HFFc6 (cell line): Measurements from ENCODE around the gene ABCD3. TPM values are rescaled to one million over a fixed set of nuclear protein-coding genes. Genes with fewer than 3 reads are reported as not detected.
"Not testable (repeated sequence)": the region's sequence is repeated elsewhere in the genome, so short reads cannot be mapped to it uniquely, and the experiment has no call there.

Experiments used
- DNase-seq: peaks from one replicate; pipeline ENCODE4 v3.0.0-alpha.2; 2018
- H3K27ac Mint-ChIP-seq: 2 replicates; pipeline ENCODE4 v1.8.0; 2020; ENCODE audit warnings: mild to moderate bottlenecking, mixed read lengths
- H3K27me3 Mint-ChIP-seq: 2 replicates; pipeline ENCODE4 v1.8.0; 2021; ENCODE audit warnings: mild to moderate bottlenecking, moderate library complexity, mixed read lengths; ENCODE audit not compliant: insufficient read depth
- H3K36me3 Mint-ChIP-seq: 2 replicates; pipeline ENCODE4 v1.8.0; 2021; ENCODE audit warnings: low read depth, mixed read lengths
- H3K4me1 Mint-ChIP-seq: 2 replicates; pipeline ENCODE4 v1.8.0; 2020; ENCODE audit warnings: low read depth, mixed read lengths
- H3K4me3 Mint-ChIP-seq: 2 replicates; pipeline ENCODE4 v1.8.0; 2020; ENCODE audit warnings: mild to moderate bottlenecking, moderate library complexity, mixed read lengths
- H3K9me3 Mint-ChIP-seq: 2 replicates; pipeline ENCODE4 v1.8.0; 2020; ENCODE audit warnings: mild to moderate bottlenecking, mixed read lengths
- total RNA-seq, 6 experiments: library from RNA; stranded (reverse); fragmentation: NEBNext Ultra II Directional; extraction: Animal tissue kit (Norgen Biotek cat#: 25700); gene quantifications; 2 replicates in 1 of 6; 3 replicates in 5 of 6; pipeline ENCODE4 v1.2.3, GENCODE V29; 2021
- TF ChIP-seq, protein P1 (sequence below): fragments of 200-600 bp; sonication (generic); IDR thresholded peaks from 2 replicates; pipeline ENCODE4 v1.5.0; 2021; ENCODE audit warnings: antibody characterized with exemption, mild to moderate bottlenecking

Gene ABCD3
- total RNA-seq, 6 experiments from 2014 or later = 43.2 to 49.0 (median 46.3) TPM

DNA sequence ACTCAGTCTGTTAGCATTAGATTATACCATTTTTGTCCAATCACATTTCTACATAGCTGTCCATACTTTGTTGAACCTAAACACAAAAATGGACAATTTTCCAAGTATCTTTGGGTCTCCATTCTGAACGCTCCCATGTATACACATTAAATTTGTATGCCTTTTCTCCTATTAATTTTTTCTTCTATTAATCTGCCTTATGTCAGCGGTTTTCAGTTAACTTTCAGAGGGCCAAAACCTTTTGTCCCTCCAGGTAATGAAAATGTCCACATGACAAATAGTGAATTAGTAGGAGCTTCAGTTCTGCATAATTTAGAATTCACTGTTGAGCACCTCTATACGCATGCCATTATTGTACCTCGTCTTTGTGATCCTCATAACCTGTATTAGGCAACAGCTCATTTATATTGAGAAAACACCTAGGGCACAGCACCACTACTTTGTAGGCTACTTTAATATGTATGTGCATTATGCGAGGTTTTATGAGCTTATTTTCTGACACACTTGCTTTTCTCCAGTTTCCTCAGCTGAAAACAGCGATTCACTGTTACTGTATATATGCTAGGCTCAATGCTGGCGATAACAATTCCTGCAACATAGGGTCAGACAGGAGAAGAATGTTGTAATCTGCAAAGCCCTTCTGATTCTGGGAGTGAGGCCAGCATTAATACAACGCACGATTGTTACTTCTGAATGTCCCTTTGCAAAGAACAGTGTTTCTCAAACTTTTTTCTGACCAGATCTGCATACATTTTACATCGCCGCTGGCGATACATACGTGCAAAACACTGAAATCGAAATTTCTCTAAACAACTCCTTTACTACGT lies 1.1 kb upstream of the ABCD3 start:
- H3K4me3 Mint-ChIP-seq = no peak overlapping the region
- peak; percentile 57 for DNase-seq
- TF ChIP-seq, protein P1, sequence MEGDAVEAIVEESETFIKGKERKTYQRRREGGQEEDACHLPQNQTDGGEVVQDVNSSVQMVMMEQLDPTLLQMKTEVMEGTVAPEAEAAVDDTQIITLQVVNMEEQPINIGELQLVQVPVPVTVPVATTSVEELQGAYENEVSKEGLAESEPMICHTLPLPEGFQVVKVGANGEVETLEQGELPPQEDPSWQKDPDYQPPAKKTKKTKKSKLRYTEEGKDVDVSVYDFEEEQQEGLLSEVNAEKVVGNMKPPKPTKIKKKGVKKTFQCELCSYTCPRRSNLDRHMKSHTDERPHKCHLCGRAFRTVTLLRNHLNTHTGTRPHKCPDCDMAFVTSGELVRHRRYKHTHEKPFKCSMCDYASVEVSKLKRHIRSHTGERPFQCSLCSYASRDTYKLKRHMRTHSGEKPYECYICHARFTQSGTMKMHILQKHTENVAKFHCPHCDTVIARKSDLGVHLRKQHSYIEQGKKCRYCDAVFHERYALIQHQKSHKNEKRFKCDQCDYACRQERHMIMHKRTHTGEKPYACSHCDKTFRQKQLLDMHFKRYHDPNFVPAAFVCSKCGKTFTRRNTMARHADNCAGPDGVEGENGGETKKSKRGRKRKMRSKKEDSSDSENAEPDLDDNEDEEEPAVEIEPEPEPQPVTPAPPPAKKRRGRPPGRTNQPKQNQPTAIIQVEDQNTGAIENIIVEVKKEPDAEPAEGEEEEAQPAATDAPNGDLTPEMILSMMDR = no peak
- H3K9me3 Mint-ChIP-seq = no peaks in the 10 kb centered on the region
- no peaks in the 10 kb centered on the region for H3K36me3 Mint-ChIP-seq
- H3K27me3 Mint-ChIP-seq = no peaks in the 10 kb centered on the region; the same call in 1 of the 2 replicates
- no peak overlapping the region for H3K27ac Mint-ChIP-seq
- H3K4me1 Mint-ChIP-seq = peaks cover 33% of the 10 kb centered on the region

DNA sequence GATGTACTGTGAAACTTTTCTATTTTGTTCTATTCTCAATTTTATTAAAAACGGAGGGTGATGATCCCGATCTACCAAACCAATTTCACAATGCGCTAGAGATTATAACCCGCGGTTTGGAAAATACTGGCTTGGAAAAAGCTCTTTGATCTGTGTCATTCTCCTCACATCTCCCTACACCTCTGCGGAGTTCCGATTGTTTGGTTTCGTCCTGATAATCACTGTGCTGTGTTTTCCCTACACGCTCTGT lies 536 bp upstream of the ABCD3 start:
- no peak for DNase-seq
- H3K4me3 Mint-ChIP-seq = no peak overlapping the region
- no peaks in the 10 kb centered on the region for H3K9me3 Mint-ChIP-seq
- no peaks in the 10 kb centered on the region for H3K36me3 Mint-ChIP-seq
- TF ChIP-seq, protein P1 = no peak
- no peak overlapping the region for H3K27ac Mint-ChIP-seq
- peaks cover 39% of the 10 kb centered on the region for H3K4me1 Mint-ChIP-seq
- H3K27me3 Mint-ChIP-seq = no peaks in the 10 kb centered on the region; the same call in 1 of the 2 replicates

DNA sequence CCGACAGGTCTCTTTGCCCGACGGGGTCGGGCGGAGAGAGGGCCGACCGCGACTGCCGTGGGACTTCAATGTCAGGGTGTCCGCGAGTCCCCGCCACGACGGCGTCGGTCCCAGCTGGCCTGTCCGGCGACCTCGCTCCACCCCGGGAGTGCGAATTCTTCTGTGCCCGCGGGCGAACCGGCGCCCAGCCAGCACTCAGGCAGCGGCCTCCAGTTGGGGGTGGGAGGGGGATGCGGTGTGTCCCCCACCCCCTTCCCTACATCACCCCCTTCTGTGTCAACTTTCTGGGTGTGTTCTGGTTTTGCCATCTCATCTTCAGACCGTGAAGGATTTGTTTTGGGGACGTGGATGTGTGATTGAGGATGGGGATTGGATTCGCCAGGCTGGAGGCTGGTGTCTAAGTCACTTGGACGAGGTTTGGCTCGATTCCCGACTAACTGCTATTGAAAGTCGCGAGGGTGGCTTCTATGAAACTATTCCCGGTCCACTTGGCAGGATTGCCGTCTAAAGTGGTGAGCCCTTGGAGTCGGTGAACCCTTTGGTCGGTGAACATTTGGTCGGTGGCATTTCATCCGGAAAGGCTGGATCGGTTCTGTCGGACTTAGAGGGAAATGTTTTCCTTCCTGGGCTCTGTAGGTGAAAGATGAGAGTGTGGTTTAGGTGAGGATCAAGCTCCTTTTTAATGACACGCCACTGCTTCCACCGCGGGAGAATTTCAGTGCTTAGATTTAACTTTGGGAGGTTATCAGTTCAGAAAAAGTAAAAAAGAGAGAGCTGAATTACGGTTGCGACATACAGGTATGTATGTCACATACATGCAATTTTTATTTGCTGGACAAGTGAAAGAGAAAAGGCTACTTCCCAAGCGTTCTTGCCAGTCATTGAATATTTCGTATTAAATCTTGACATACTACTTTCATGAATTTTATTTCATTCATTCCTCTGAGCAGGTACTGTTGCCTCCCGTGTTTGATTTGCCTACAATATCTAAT lies 771 bp downstream of the ABCD3 start:
- no peak overlapping the region; the same call in 1 of the 2 replicates for H3K4me3 Mint-ChIP-seq
- no peaks in the 10 kb centered on the region for H3K27me3 Mint-ChIP-seq
- H3K4me1 Mint-ChIP-seq = peaks cover 52% of the 10 kb centered on the region
- TF ChIP-seq, protein P1 = no peak
- H3K9me3 Mint-ChIP-seq = no peaks in the 10 kb centered on the region
- peak overlapping the region; percentile 80 for H3K27ac Mint-ChIP-seq
- DNase-seq = peak; percentile 34
- no peaks in the 10 kb centered on the region for H3K36me3 Mint-ChIP-seq

GRCh38 chr1:94422115-94422820 lies 4.1 kb downstream of the ABCD3 start:
- TF ChIP-seq, protein P1 = no peak
- Mint-ChIP-seq H3K4me3 (no peak overlapping the region), H3K27ac (no peak overlapping the region; the same call in 1 of the 2 replicates), H3K4me1 (peaks cover 70% of the 10 kb centered on the region), H3K27me3 (no peaks in the 10 kb centered on the region), H3K9me3 (no peaks in the 10 kb centered on the region), H3K36me3 (no peaks in the 10 kb centered on the region)
- no peak for DNase-seq

DNA sequence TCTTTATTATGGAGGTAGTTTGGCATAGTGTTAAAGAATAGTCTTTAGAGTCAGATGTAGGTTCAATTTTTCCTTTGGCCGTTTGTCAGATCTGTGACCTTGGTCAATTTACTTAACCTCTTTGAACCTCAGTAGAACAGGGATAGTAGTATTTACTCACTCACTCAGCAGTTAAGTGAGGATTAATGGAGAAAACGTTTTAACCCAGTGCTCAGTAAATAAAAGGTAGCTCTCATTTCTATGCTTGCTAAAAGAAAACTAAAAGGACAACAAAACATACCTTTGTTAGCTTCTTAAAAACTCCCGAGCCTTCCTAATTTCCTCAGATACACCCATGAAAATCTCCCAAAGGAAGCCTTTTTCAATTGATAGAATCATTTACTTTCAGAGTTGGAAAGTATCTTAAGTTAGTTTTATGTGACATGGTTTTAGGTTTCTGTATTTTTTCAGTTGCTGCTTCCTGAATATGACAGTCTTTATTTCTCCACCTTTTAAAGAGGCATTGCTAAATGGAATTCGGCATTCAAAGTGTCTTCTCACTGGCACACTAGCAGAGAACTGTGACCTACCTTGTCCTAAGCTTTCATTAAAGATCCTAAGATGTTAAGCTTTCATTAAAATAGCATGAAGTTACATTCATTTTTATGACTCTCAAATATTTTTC lies 7.8 kb downstream of the ABCD3 start:
- Mint-ChIP-seq H3K4me1 (peaks cover 58% of the 10 kb centered on the region), H3K36me3 (0 out of 2 replicates have a peak, but pooled peaks cover 7% of the 10 kb centered on the region), H3K4me3 (no peak overlapping the region), H3K9me3 (no peaks in the 10 kb centered on the region), H3K27ac (no peak overlapping the region), H3K27me3 (peaks cover 1% of the 10 kb centered on the region; the same call in 1 of the 2 replicates)
- DNase-seq = no peak
- TF ChIP-seq, protein P1 = no peak

DNA sequence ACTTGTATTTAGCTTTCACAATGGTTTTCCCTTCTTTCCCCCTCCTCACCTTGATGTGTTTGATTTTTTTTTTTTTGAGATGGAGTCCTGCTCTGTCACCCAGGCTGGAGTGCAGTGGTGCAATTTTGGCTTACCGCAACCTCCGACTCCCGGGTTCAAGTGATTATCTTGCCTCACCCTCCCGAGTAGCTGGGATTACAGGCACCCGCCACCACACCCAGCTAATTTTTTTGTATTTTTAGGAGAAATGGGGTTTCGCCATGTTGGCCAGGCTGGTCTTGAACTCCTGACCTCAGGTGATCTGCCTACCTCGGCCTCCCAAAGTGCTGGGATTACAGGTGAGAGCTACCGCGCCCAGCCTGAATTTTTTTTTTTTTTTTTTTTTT lies 8.3 kb downstream of the ABCD3 start:
- peaks cover 52% of the 10 kb centered on the region for H3K4me1 Mint-ChIP-seq
- H3K4me3 Mint-ChIP-seq, H3K36me3 Mint-ChIP-seq: not testable (repeated sequence)

More for the DNA sequence above, 8.3 kb downstream of the ABCD3 start:
- H3K9me3 Mint-ChIP-seq, H3K27ac Mint-ChIP-seq, DNase-seq, H3K27me3 Mint-ChIP-seq: not testable (repeated sequence)
